ENCODE measurements around the gene CKS1B.

CKS1B gene

GRCh38 chr1:154935749-154936554 lies 38.5 kb upstream of the CKS1B start:
- DNase-seq (ENCODE audit: low spot score): no peak
- in situ Hi-C loops (cut with MboI; ENCODE audit: low sequenced_read_pairs, unreplicated experiment): no loop called here
- TF ChIP-seq, protein P1, sequence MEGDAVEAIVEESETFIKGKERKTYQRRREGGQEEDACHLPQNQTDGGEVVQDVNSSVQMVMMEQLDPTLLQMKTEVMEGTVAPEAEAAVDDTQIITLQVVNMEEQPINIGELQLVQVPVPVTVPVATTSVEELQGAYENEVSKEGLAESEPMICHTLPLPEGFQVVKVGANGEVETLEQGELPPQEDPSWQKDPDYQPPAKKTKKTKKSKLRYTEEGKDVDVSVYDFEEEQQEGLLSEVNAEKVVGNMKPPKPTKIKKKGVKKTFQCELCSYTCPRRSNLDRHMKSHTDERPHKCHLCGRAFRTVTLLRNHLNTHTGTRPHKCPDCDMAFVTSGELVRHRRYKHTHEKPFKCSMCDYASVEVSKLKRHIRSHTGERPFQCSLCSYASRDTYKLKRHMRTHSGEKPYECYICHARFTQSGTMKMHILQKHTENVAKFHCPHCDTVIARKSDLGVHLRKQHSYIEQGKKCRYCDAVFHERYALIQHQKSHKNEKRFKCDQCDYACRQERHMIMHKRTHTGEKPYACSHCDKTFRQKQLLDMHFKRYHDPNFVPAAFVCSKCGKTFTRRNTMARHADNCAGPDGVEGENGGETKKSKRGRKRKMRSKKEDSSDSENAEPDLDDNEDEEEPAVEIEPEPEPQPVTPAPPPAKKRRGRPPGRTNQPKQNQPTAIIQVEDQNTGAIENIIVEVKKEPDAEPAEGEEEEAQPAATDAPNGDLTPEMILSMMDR (IDR thresholded peaks at IDR 0.05; ENCODE audit: borderline replicate concordance, control extremely low read depth, extremely low read depth, insufficient read depth, missing control alignments): no peak

GRCh38 chr1:154936555-154937084 lies 37.9 kb upstream of the CKS1B start, which contains the start of gene PMVK:
PMVK (minus strand) TSS chr1:154936719; CDS start chr1:154936685, 34 bp downstream.
- in situ Hi-C loops (cut with MboI; ENCODE audit: low sequenced_read_pairs, unreplicated experiment): no loop called here
- DNase-seq (ENCODE audit: low spot score): peak; percentile 95
- TF ChIP-seq, protein P1 (IDR thresholded peaks at IDR 0.05; ENCODE audit: borderline replicate concordance, control extremely low read depth, extremely low read depth, insufficient read depth, missing control alignments): peak; percentile 29

DNA sequence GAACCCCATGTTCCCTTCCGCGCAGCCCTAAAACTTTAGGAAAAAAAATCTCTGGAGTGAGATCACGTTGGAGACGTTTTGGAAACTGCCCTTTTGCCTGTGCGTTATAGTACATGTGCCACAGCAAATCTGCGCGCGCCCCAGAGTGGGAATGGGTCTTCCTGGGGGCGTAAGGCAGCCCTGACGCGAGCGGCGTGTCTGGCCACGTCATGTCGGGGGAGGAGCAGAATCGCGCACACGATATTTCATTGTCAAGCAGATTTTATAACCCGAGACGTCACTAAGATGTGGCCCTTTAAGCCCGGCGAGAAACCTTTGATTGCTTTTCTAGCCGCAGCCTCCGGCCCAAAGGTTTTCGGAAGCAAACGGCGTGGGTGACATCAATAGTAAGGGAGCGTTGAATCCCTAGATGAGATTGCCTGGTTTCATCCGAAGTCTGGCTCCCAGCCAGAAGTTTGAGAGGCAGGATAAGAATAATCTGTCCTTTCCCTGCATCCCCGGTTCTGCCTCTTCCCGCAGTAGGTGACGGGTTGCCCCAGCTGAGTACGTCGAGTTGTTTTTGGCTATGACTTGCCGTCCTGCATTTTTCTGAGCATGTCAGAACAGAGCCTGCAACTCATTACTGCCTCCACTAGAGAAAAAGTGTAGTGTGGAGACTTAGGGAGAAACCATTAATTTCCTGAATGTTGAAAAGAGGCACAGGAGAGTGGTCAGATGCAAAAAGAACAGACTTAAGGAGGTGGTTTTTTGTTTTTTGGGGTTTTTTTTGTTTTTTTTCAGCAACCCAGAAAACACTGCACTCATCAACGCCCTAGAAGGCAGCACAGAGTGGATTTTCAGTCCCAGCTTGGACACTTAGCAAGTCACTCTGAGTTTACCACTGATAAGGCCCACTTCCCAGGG lies 37.1 kb upstream of the CKS1B start:
- DNase-seq (ENCODE audit: low spot score): peak; percentile 87
- in situ Hi-C loops (cut with MboI; ENCODE audit: low sequenced_read_pairs, unreplicated experiment): no loop called here
- TF ChIP-seq, protein P1 (IDR thresholded peaks at IDR 0.05; ENCODE audit: borderline replicate concordance, control extremely low read depth, extremely low read depth, insufficient read depth, missing control alignments): peak; percentile 10

DNA sequence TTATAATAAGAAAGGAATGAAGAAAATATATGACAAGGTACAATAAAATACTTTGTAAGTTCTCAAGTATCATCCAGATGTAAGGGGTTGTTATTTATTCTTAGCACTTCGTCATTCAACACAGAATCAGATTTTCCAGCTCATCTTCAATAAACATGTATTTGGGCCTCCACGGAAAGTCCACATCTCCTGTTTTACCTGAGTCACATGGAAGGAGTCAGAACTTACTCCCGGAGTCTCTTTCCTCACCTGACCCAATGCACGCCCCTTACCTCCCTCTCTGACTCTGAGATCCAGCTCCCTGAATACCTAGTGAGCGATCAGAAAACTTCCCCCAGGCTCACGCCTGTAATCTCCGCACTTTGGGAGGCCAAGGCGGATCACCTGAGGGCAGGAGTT lies 36.5 kb upstream of the CKS1B start:
- TF ChIP-seq, protein P1 (IDR thresholded peaks at IDR 0.05; ENCODE audit: borderline replicate concordance, control extremely low read depth, extremely low read depth, insufficient read depth, missing control alignments): no peak
- DNase-seq (ENCODE audit: low spot score): no peak
- in situ Hi-C loops (cut with MboI; ENCODE audit: low sequenced_read_pairs, unreplicated experiment): no loop called here

- TF ChIP-seq, protein P1 (IDR thresholded peaks at IDR 0.05; ENCODE audit: borderline replicate concordance, control extremely low read depth, extremely low read depth, insufficient read depth, missing control alignments): no peak
- in situ Hi-C loops (cut with MboI; ENCODE audit: low sequenced_read_pairs, unreplicated experiment): no loop called here
- no peak for DNase-seq (ENCODE audit: low spot score)
Measured at GRCh38 chr1:154938604-154939399, 35.7 kb upstream of the CKS1B start.

- TF ChIP-seq, protein P1 (IDR thresholded peaks at IDR 0.05; ENCODE audit: borderline replicate concordance, control extremely low read depth, extremely low read depth, insufficient read depth, missing control alignments): no peak
- in situ Hi-C loops (cut with MboI; ENCODE audit: low sequenced_read_pairs, unreplicated experiment): no loop called here
Measured at GRCh38 chr1:154940213-154940560, 34.3 kb upstream of the CKS1B start.

More at GRCh38 chr1:154940213-154940560, 34.3 kb upstream of the CKS1B start:
- DNase-seq (ENCODE audit: low spot score): no peak
